Midbrain (tissue), 1 donor: ENCODE measurements around the gene IL1RL2.

Source experiments
- DNase-seq: peaks from one replicate; lab custom pipeline; 2025; lab: John Stamatoyannopoulos, UW

The IL1RL2 gene

DNA sequence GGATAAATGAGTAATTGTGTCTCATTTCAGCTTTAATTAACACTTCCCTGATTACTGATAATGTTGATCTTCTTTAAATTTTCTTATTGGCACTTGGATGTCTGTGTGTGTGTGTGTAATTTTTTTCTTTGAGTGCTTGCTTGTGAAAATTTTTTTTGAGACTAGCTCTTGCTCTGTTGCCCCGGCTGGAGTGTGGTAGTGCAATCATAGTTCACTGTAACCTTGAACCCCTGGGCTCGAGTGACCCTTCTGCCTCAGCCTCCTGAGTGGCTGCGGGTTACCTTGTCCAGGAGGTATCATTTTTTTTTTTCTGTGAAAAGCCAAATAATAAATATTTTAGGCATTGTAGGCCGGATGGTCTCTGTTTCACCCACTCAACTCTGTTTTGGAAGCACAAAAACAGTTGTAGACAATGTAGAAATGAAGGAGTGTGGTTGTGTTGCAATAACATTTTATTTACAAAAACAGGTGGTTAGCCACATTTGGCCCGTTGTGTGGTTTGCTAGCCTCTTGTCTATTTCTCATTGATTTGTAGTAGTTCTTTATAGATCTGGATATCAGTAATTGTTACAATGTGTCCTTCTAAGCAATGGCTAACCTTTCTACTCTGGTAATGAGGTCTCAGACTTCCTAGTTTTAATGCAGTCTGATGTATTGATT is 7.9 kb downstream of the IL1RL2 start:
- DNase-seq: no peak

DNA sequence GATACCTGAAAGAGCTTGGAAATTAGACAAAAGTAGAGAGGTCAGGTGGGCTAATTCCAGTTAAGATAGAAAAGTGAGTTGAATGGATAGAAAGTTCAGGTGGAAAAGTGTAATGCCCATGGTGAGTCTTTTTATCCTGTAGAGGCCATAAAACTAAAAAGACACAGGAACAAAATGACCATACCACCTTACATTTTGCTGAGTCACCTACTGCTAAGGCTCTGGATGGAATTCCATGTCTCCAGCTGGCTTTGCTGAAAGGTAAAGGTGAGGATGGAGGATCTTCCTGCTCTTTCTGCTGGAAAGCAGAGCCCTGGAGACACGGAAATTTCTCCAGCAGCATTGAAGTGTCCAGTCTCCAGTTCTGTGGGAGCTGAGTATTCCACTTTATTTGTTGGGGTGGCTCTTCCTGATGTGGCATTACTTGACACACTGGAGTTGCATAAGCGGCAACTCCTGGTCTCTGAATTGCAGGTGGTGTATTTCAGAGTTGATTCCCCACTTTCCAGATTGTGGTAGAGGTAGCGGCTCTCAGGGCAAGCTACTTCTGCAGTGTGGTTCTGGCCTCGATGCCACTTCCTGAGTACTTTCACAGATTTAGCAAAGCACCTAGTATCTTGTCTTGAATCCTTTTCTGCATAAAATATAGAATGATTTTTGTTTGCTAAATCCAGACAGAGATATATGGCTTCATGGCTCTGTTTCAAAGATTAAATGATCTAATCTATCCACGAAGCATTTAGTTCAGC is 10.7 kb downstream of the IL1RL2 start:
- DNase-seq: no peak

- no peak for DNase-seq
These were observed 13.7 kb downstream of the IL1RL2 start for GRCh38 chr2:102200539-102200938.

- DNase-seq: no peak
These were observed 17.8 kb downstream of the IL1RL2 start for GRCh38 chr2:102204638-102205037.

GRCh38 chr2:102206666-102207341 is 20.0 kb downstream of the IL1RL2 start:
- DNase-seq: no peak

DNA sequence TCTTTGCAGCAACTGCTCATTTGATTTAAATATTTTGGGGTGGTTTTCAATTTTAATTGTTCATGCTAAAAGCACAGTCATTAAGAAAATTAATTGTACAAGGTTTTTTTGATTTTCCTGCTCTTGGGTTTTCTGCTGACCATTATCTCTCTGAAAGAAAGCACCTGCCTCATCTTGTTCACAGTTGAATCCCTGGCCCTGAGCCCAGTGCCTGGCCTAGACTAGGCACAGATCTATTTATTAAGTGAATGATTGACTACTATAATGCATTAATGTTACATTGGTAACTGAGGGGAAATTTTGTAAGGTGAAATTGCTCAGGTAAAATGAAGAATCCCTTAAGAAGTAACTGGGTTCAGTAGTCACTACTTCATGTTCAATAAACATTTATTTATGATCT is 22.0 kb downstream of the IL1RL2 start:
- no peak for DNase-seq

GRCh38 chr2:102209474-102209873 is 22.7 kb downstream of the IL1RL2 start:
- DNase-seq: no peak

DNA sequence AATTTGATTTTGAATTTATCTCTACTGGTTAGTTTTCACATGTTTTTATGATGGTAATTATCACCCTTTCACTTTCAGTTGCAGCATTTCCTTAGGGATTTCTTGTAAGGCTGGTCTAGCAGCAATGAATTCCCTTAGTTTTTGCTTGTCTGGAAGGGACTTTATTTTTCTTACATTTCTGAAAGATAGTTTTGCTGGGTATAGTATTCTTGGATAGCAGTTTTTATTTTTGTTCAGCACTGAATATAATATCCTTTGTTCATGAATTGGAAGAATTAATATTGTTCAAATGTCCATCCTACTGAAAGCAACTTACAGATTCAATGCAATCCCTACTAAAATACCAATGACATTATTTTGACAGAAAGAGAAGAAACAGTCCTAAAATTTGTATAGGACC is 30.2 kb downstream of the IL1RL2 start:
- no peak for DNase-seq

DNA sequence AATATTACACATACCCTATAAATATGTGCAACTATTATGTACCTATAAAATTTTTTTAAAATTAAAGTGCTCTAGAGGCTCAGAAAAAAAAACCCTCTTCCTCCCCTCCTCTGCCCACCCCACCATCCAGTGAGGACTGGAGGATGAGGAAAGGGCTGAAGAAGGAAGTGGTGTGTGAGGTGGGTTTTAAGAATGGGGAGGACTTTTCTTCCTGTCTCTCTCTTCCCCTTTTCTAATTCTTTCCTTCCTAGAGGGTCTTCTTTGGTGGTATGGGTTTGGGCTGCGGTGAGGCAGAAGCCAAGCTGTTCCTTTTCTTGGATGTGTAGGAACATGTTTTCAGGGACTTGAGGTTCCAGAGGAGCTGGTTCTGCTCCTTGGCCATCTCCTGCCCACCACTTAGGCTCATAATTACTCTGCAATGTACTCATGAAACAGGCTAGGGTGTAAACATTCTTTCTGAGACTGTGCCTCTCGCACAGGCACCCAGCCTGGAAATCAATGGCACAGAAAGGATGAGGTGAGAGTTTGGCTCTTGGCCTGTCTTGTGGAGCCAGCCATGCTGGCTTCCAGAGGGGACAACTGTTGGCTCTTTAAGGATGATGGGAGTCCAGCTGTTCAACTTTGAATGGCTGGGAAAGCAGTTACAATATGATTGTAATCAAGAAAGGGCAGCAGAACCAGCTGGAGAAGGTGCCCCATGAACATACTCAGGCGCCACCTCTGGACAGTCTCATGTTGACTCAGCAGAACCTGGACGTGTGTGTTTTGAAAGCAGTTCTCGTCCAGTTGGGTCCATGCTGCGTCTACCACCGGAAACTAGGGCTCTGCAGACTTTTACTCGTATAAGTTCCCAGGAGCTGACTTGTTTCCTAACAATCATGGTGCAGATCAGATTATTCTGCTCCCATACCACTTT is 38.3 kb downstream of the IL1RL2 start:
- DNase-seq: no peak

GRCh38 chr2:102226171-102226570 is 39.3 kb downstream of the IL1RL2 start:
- no peak for DNase-seq

- peak; percentile 58 for DNase-seq
These were observed 40.0 kb downstream of the IL1RL2 start for GRCh38 chr2:102226612-102227391.

- DNase-seq: no peak
These were observed 42.4 kb downstream of the IL1RL2 start for GRCh38 chr2:102229141-102229769.

DNA sequence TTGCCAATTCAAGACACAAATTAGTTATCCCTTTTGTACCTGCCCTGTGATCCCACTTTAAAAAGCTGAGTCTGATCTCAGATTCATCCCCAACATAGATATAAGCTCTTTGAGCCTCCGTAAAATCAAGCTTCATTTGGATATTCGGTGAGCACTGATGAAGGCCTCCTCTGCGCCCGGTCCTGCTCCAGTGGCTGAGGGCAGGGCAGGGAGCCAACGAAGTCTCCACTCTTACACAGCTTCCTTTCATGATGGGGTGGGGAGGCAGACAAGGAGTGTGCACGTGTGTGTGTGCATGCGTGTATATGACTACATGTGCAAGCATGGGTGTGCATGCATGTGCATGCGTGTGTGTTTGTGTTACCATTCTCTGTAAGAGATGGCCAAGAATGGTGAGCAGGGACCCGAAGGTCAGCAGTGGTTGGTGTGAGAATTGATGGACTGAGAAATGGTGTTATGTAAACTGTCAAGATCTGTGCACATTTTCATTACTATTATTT is 43.6 kb downstream of the IL1RL2 start:
- no peak for DNase-seq

GRCh38 chr2:102233132-102233884 is 46.5 kb downstream of the IL1RL2 start:
- DNase-seq: no peak

- no peak for DNase-seq
These were observed 48.2 kb downstream of the IL1RL2 start for GRCh38 chr2:102235042-102235473.

DNA sequence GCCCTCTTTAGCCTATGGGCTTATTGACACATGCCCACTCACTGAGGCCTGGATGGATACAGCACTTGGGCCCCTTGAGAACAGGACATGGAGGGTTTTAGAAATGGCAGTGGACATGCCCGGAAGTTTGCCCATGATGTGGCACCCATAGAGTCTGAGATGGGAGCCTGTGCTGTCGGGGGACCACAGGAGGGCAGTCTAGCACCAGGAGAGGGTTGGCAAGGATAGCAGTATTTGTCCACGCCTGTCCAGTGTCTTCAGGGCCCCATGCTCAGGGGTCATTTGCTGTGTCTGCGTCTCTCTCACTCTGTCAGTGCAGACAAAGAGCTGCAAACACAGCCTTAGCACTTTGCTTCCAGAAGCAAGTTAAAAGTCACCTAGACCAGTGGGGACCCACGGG is 48.7 kb downstream of the IL1RL2 start:
- DNase-seq: no peak

DNA sequence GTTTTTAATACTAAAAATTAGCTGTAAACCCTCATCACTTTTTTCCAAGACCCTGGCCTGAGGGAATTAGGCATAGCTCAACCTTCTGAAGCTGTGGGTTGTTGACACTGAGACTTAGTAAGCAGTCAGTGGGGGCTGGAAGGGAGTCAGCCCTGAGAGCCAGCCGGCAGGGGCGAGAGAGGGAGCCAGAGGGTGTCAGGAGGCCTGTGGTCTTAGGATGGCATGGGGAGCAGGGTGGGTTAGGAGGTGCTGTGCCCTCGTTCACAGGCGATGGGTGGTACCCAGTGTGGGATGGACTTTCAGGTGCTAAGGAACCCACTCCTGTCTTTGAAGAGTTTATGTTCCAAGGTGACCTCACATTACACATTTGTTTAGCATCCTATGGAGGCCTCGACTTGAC is 49.3 kb downstream of the IL1RL2 start:
- DNase-seq: no peak

DNA sequence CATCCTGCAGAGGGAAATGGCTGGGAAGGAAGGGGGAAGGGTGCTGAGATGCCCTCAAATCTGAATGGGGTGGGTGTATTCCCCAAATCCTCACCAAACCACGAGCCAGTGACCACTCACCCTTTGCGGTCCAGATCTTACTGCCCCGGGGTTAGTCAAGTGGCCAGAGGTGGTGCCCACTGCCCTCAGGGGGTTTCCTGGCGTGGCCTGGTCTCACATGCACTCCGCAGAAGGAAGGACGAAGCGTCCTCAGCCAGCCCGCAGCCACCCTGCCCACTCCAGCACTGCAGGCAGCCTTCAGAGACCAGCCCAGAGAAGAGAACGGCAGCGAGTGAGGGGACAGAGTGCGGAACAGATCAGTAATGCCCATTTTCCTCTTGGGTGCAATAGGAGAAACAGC is 50.4 kb downstream of the IL1RL2 start:
- no peak for DNase-seq

GRCh38 chr2:102238039-102238756 is 51.4 kb downstream of the IL1RL2 start:
- no peak for DNase-seq
